DMS153 treated with DMSO at 0.1 percent for 48 hours (cell line): Measurements from ENCODE around the gene ERG.

Source experiments
- DNase-seq: peaks from one replicate; lab custom pipeline; 2025; ENCODE audit not compliant: unreplicated experiment; lab: John Stamatoyannopoulos, UW

The ERG gene

GRCh38 chr21:38436341-38436740, 61.9 kb downstream of the ERG start:
- DNase-seq: no peak

GRCh38 chr21:38434913-38435533, 63.3 kb downstream of the ERG start:
- DNase-seq: no peak

- no peak for DNase-seq
Observed at GRCh38 chr21:38433471-38433870, 64.8 kb downstream of the ERG start.

GRCh38 chr21:38430401-38430984, 67.8 kb downstream of the ERG start:
- DNase-seq: no peak

GRCh38 chr21:38429011-38429410, 69.3 kb downstream of the ERG start:
- DNase-seq: no peak

GRCh38 chr21:38428211-38428610, 70.1 kb downstream of the ERG start:
- DNase-seq: no peak

- DNase-seq: no peak
Observed at GRCh38 chr21:38424305-38425019, 73.8 kb downstream of the ERG start.

- DNase-seq: no peak
Observed at GRCh38 chr21:38422082-38422481, 76.2 kb downstream of the ERG start.

- DNase-seq: no peak
Observed at GRCh38 chr21:38420140-38420539, 78.1 kb downstream of the ERG start.

GRCh38 chr21:38417726-38418125, 80.6 kb downstream of the ERG start:
- no peak for DNase-seq

- no peak for DNase-seq
Observed at GRCh38 chr21:38416791-38417190, 81.5 kb downstream of the ERG start.

- no peak for DNase-seq
Observed at GRCh38 chr21:38413958-38414548, 84.2 kb downstream of the ERG start.

- no peak for DNase-seq
Observed at GRCh38 chr21:38410466-38410865, 87.8 kb downstream of the ERG start.

GRCh38 chr21:38409907-38410306, 88.4 kb downstream of the ERG start:
- no peak for DNase-seq

- DNase-seq: no peak
Observed at GRCh38 chr21:38404177-38404576, 94.1 kb downstream of the ERG start.

GRCh38 chr21:38402795-38403194, 95.5 kb downstream of the ERG start:
- DNase-seq: no peak

GRCh38 chr21:38402291-38402690, 96.0 kb downstream of the ERG start:
- no peak for DNase-seq

GRCh38 chr21:38401191-38401926, 96.9 kb downstream of the ERG start:
- no peak for DNase-seq

GRCh38 chr21:38400195-38400919, 97.9 kb downstream of the ERG start:
- no peak for DNase-seq

- DNase-seq: no peak
Observed at GRCh38 chr21:38399103-38399502, 99.2 kb downstream of the ERG start.

- no peak for DNase-seq
Observed at GRCh38 chr21:38396325-38396724, 102.0 kb downstream of the ERG start.
